Right lobe of liver (tissue), 6 donors: ENCODE measurements around the gene DIS3L2. TPM values are rescaled to one million over a fixed set of nuclear protein-coding genes. Genes with fewer than 3 reads are reported as not detected.
"Not testable (repeated sequence)": the region's sequence is repeated elsewhere in the genome, so short reads cannot be mapped to it uniquely, and the experiment has no call there.

ENCODE experiments used
- ATAC-seq, 4 donors: fragments of 200-7000 bp; cut with Tn5 transposase; one replicate each; pipeline ENCODE4 v1.9.1; 2020; ENCODE audit warnings: mild to moderate bottlenecking in 4 of 4, moderate library complexity in 4 of 4
- DNase-seq, 3 donors: peaks; one replicate each; pipeline ENCODE4 v3.0.0-alpha.2; 2020
- H3K27ac ChIP-seq, 3 donors: fragments of 200-600 bp; one replicate each; pipeline ENCODE4 v1.8.0; 2022
- H3K27me3 ChIP-seq, 2 donors: fragments of 200-600 bp; one replicate each; pipeline ENCODE4 v1.8.0; 2022
- H3K36me3 ChIP-seq, 4 donors: fragments of 200-600 bp; sonication (generic) in 1 of 4; one replicate each; pipeline versions ENCODE4 v1.5.1 to v1.8.0; 2017 to 2022; ENCODE audit warnings: control low read depth in 1 of 4
- H3K4me1 ChIP-seq, 4 donors: fragments of 200-600 bp; sonication (generic) in 1 of 4; one replicate each; pipeline versions ENCODE4 v1.5.1 to v1.8.0; 2017 to 2022; ENCODE audit warnings: control low read depth in 1 of 4
- H3K4me3 ChIP-seq, 3 donors: fragments of 200-600 bp; one replicate each; pipeline ENCODE4 v1.8.0; 2022
- H3K9me3 ChIP-seq, 4 donors: fragments of 200-600 bp; sonication (generic) in 1 of 4; one replicate each; pipeline versions ENCODE4 v1.5.1 to v1.8.0; 2017 to 2022; ENCODE audit warnings: control low read depth in 1 of 4
- POLR2A ChIP-seq: fragments of 450-650 bp; IDR thresholded peaks from one replicate; pipeline ENCODE4 v1.6.1; 2017; ENCODE audit warnings: antibody characterized with exemption, mild to moderate bottlenecking
- WGBS: methylation state at CpG from one replicate; pipeline ENCODE4 v1.1.6; 2018; ENCODE audit warnings: low coverage, low lambda C conversion rate; ENCODE audit not compliant: insufficient coverage; ENCODE audit errors: missing lambda C conversion rate; 5-methylcytosine and 5-hydroxymethylcytosine counted together
- intact Hi-C, 2 donors: fragments of 100-400 bp; cut with DNase I; formaldehyde crosslinking; loops; one replicate each; pipeline versions ENCODE4 v1.11.2 to v1.14.1; 2022
- total RNA-seq, 6 experiments: library from RNA; depleted of rRNA in 2 of 6; stranded (reverse); fragments of >200 nt in 2 of 6; fragmentation: NEBNext Ultra II Directional in 3 of 6; extraction: Animal tissue kit (Norgen Biotek cat#: 25700) in 3 of 6; gene quantifications; one replicate each; pipeline versions ENCODE4 v1.1.0 to v1.2.4, GENCODE V29; 2016 to 2023
- TF ChIP-seq, protein P1 (sequence below), 4 donors: fragments of 200-600 bp in 3 of 4; fragments of 450-650 bp in 1 of 4; IDR thresholded peaks; one replicate each; pipeline versions ENCODE4 v1.5.1 to v1.8.0; 2016 to 2022; ENCODE audit warnings: antibody characterized with exemption in 4 of 4, mild to moderate bottlenecking in 2 of 4
- donor health status: DM: no; HTN: yes; CAD: no.
- donor health status: DM: no; HTN: no; CAD: no.
- donor health status: DM: no; HTN: no; CAD: no.
- donor health status: DM: no; HTN: yes; CAD: no.
- donor health status: DM: no; HTN: yes; CAD: no.

DIS3L2 gene
- total RNA-seq, 6 experiments from 2014 or later, result 8.1 to 22.3 (median 16.7) TPM

DNA sequence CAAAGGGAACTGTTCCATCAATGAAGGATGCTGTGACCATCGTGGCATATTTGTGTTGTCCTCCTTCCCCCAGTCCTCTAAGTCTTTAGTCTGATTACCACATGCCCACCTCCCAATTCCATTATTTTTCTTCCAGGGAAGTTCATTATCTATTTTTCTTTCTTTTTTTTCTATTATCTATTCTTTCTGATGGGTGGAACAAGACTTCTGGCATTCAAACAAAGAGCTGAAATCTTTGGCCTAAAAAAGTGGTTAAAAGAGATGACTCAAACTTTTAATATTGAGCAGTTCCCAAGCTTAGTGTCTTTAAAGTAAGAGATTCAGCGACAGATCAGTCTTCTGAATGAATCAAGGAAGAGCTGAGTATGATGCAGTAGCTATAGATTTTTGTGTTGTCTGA is 66.6 kb downstream of the DIS3L2 start:
- Histone ChIP-seq H3K9me3 (no peaks in the 10 kb centered on the region), H3K36me3 (peaks cover 0 to 14% (median 9%) of the 10 kb centered on the region in 4 donors), H3K4me3 (no peak overlapping the region), H3K27ac (no peak overlapping the region), H3K4me1 (no peaks in the 10 kb centered on the region), H3K27me3 (no peaks in the 10 kb centered on the region)
- TF ChIP-seq, protein P1, sequence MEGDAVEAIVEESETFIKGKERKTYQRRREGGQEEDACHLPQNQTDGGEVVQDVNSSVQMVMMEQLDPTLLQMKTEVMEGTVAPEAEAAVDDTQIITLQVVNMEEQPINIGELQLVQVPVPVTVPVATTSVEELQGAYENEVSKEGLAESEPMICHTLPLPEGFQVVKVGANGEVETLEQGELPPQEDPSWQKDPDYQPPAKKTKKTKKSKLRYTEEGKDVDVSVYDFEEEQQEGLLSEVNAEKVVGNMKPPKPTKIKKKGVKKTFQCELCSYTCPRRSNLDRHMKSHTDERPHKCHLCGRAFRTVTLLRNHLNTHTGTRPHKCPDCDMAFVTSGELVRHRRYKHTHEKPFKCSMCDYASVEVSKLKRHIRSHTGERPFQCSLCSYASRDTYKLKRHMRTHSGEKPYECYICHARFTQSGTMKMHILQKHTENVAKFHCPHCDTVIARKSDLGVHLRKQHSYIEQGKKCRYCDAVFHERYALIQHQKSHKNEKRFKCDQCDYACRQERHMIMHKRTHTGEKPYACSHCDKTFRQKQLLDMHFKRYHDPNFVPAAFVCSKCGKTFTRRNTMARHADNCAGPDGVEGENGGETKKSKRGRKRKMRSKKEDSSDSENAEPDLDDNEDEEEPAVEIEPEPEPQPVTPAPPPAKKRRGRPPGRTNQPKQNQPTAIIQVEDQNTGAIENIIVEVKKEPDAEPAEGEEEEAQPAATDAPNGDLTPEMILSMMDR (IDR thresholded peaks at IDR 0.05), result no peak
- no peak for TF ChIP-seq POLR2A
- WGBS, result 77% methylated on average over 2 of the region's 2 CpGs
- DNase-seq (no peak), ATAC-seq (no peak)
- intact Hi-C loops, result no loop called here

DNA sequence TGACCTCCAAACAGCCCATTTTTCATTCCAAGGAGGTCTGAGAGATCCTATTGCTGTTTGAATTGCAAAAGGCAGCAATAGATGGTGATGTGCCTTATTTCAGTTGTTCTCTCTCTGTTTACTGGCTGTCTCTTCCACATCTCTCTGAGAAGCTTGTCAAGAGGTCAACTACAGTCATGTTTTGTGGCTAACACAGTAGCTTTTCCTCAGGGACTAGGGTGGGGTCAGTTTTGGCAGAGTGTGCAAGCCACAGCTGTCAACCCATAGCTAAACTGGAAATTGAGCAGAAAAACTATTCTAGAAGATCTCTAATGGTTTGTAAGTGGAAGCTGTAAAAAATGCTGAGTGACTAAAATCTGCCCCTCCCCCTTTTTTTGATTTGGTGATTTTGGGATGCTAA is 67.1 kb downstream of the DIS3L2 start:
- intact Hi-C loops, result no loop called here
- H3K4me3 ChIP-seq, result no peak overlapping the region
- H3K4me1 ChIP-seq, result no peaks in the 10 kb centered on the region
- H3K27ac ChIP-seq, result no peak overlapping the region
- no peak for DNase-seq
- H3K9me3 ChIP-seq, result no peaks in the 10 kb centered on the region
- ATAC-seq, result no peak
- H3K27me3 ChIP-seq, result no peaks in the 10 kb centered on the region
- H3K36me3 ChIP-seq, result peaks cover 0 to 14% (median 9%) of the 10 kb centered on the region in 4 donors
- TF ChIP-seq, protein P1 (IDR thresholded peaks at IDR 0.05), result no peak
- no peak for TF ChIP-seq POLR2A

DNA sequence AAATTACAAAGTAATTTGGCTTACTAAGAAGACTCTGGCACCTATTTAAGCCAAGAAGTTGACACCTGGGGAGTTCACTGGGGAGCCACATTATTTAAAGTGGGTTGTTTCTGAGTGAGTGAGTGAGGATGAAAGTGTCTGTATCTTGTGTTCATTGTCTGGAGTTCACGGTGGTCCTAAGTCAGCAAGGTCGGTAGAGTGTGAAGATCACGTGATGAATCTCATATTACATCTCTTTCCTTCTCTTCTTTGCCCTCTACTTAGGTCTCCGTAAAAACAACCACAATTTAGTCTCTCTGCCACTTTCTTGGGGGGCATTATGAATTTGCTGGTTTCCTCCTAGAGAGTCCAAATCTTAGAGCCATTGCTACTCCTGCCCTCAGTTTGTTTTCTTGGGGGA is 67.8 kb downstream of the DIS3L2 start:
- intact Hi-C loops, result no loop called here
- no peaks in the 10 kb centered on the region for H3K4me1 ChIP-seq
- peaks cover 0 to 14% (median 9%) of the 10 kb centered on the region in 4 donors for H3K36me3 ChIP-seq
- TF ChIP-seq POLR2A, result no peak
- H3K9me3 ChIP-seq, result no peaks in the 10 kb centered on the region
- no peak overlapping the region for H3K4me3 ChIP-seq
- WGBS, result 79% methylated on average over 4 of the region's 4 CpGs
- no peak for ATAC-seq
- no peaks in the 10 kb centered on the region for H3K27me3 ChIP-seq
- no peak for DNase-seq
- no peak overlapping the region for H3K27ac ChIP-seq

DNA sequence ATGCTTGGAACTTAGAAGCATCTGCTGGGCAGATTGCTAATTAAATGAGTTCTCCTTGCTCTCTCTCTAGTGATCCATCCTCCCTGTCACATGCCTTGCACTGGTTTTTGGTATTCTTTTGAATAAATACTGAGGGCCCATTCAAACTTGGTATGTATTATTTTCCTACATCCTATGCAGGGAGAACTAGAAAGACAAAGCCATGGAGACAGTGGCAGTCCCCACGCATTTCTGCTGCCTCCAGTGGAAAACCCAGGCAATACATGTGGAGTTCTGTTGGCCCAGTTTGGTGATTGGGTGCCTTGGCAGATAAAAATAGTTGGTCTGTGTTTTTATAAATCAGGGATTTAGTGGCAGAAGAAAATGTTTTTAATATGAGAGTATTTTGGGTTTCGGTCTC is 68.7 kb downstream of the DIS3L2 start:
- intact Hi-C loops, result no loop called here
- Histone ChIP-seq H3K27me3 (no peaks in the 10 kb centered on the region), H3K27ac (no peak overlapping the region), H3K9me3 (no peaks in the 10 kb centered on the region), H3K4me3 (no peak overlapping the region), H3K4me1 (no peaks in the 10 kb centered on the region), H3K36me3 (peaks cover 0 to 10% (median 5%) of the 10 kb centered on the region in 4 donors)
- TF ChIP-seq POLR2A, result no peak
- TF ChIP-seq, protein P1 (IDR thresholded peaks at IDR 0.05), result peak; percentile 15 to 32 (median 22)
- ATAC-seq (peak in 1 of 4 donors; percentile 43), DNase-seq (no peak)
- WGBS, result 96% methylated on average over 2 of the region's 2 CpGs

DNA sequence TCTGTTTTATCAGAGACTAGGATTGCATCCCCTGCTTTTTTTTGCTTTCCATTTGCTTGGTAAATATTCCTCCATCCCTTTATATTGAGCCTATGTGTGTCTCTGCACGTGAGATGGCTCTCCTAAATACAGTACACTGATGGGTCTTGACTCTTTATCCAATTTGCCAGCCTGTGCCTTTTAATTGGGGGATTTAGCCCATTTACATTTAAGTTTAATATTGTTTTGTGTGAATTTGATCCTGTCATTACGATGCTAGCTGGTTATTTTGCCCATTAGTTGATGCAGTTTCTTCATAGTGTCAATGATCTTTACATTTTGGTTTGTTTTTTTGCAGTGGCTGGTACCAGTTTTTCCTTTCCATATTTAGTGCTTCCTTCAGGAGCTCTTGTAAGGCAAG is 73.8 kb downstream of the DIS3L2 start:
- H3K9me3 ChIP-seq, H3K27ac ChIP-seq, DNase-seq, ATAC-seq, H3K27me3 ChIP-seq, H3K36me3 ChIP-seq, H3K4me3 ChIP-seq, H3K4me1 ChIP-seq, intact Hi-C loops: not testable (repeated sequence)
- 100% methylated on average over 2 of the region's 2 CpGs for WGBS

DNA sequence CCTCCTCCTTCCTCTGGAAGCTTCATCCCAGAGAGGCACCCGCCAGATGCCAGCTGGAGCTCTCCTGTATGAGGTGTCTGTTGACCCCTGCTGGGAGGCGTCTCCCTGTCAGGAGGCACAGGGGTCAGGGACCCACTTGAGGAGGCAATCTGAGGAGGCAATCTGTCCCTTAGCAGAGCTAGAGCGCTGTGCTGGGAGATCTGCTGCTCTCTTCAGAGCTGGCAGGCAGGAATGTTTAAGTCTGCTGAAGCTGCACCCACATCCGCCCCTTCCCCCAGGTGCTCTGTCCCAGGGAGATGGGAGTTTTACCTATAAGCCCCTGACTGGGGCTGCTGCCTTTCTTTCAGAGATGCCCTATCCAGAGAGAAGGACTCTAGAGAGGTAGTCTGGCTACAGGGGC is 75.4 kb downstream of the DIS3L2 start:
- H3K36me3 ChIP-seq, intact Hi-C loops, ATAC-seq, DNase-seq, H3K4me1 ChIP-seq, H3K4me3 ChIP-seq, H3K9me3 ChIP-seq, H3K27ac ChIP-seq, H3K27me3 ChIP-seq: not testable (repeated sequence)
- 100% methylated on average over 2 of the region's 4 CpGs for whole genome bisulfite sequencing
